SU-DHL-6 (cell line): Measurements from ENCODE around the gene GPC3.

ENCODE experiments used
- H2AFZ ChIP-seq: fragments of 200-600 bp; sonication (generic); 2 replicates; pipeline ENCODE4 v1.6.1; 2014; ENCODE audit warnings: low read depth, mild to moderate bottlenecking, moderate library complexity, mixed read lengths, antibody characterized with exemption, low read length; ENCODE audit not compliant: severe bottlenecking
- H3F3A ChIP-seq: fragments of 200-600 bp; shearing (Covaris generic); 2 replicates; pipeline ENCODE4 v1.6.0; 2016; ENCODE audit warnings: antibody characterized with exemption, mild to moderate bottlenecking; ENCODE audit not compliant: insufficient read depth
- H3K27ac ChIP-seq: fragments of 200-600 bp; sonication (generic); 2 replicates; pipeline ENCODE4 v1.5.1; 2016; ENCODE audit warnings: low read depth, mild to moderate bottlenecking, low read length, moderate library complexity, mixed read lengths
- H3K27me3 ChIP-seq: fragments of 200-600 bp; sonication (generic), shearing (Covaris generic); 2 replicates; pipeline ENCODE4 v1.6.0; 2014; ENCODE audit warnings: mild to moderate bottlenecking, low read length
- H3K36me3 ChIP-seq: fragments of 200-600 bp; sonication (generic); 2 replicates; pipeline ENCODE4 v1.6.1; 2014; ENCODE audit warnings: mild to moderate bottlenecking, low read length, mixed read lengths
- H3K4me2 ChIP-seq: fragments of 300-600, 200-600 bp; shearing (Covaris generic), sonication (generic); 2 replicates; pipeline ENCODE4 v1.6.0; 2014; ENCODE audit warnings: low read length, low read depth, mild to moderate bottlenecking; ENCODE audit not compliant: poor library complexity, severe bottlenecking
- H3K4me3 ChIP-seq: fragments of 200-600 bp; sonication (generic); 2 replicates; pipeline ENCODE4 v1.5.1; 2014; ENCODE audit warnings: antibody characterized with exemption, low read length, mild to moderate bottlenecking, mixed read lengths; ENCODE audit not compliant: insufficient read depth, poor library complexity, severe bottlenecking
- H3K79me2 ChIP-seq: fragments of 200-600 bp; sonication (generic); 2 replicates; pipeline ENCODE4 v1.6.1; 2014; ENCODE audit warnings: mild to moderate bottlenecking, low read length, moderate library complexity; ENCODE audit not compliant: insufficient read depth
- H3K9ac ChIP-seq: fragments of 200-600 bp; sonication (generic); 2 replicates; pipeline ENCODE4 v1.7.0; 2014; ENCODE audit warnings: mild to moderate bottlenecking, low read length
- H3K9me2 ChIP-seq: fragments of 200-600 bp; sonication (generic); replicated peaks from 2 replicates; pipeline ENCODE4 v1.6.1; 2014; ENCODE audit warnings: low read length; ENCODE audit not compliant: insufficient read depth
- H3K9me3 ChIP-seq: fragments of 200-600 bp; sonication (generic); 2 replicates; pipeline ENCODE4 v1.6.1; 2014; ENCODE audit warnings: low read length, mixed read lengths; ENCODE audit not compliant: insufficient read depth
- H4K20me1 ChIP-seq: fragments of 200-600 bp; sonication (generic); 2 replicates; pipeline ENCODE4 v1.6.1; 2014; ENCODE audit warnings: low read depth, mild to moderate bottlenecking, antibody characterized with exemption, low read length, moderate library complexity, mixed read lengths
- CTCF ChIP-seq: fragments of 200-600 bp; sonication (generic); IDR thresholded peaks from one replicate; pipeline ENCODE4 v1.5.1; 2017; ENCODE audit warnings: antibody characterized with exemption, mild to moderate bottlenecking, low read length, moderate library complexity; ENCODE audit not compliant: insufficient read depth, poor library complexity, severe bottlenecking
- EZH2phosphoT487 ChIP-seq: fragments of 200-600 bp; sonication (generic), shearing (Covaris generic); conservative IDR thresholded peaks from 2 replicates; pipeline ENCODE4 v1.6.1; 2018; ENCODE audit warnings: mild to moderate bottlenecking, antibody characterized with exemption, low read length, moderate library complexity, mixed read lengths

Gene GPC3

DNA sequence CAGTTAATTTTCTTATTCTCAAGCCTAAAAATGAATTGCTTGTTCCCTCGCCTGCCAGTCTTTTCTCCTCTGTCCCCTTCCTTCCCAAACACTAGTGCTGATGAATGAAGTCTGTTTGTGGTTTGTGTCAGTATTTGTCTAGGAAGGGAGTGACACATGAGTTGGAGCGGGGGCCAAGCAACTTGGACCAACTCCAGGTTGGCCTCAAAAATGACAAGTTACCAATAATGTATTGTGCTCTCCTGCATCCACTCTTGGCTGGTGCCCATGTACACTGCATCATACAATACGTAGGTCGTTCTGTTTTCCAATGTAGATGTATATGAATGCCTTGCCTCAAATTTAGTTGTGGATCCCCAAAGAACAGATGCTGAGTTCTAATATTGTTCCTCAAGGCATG lies 347.1 kb downstream of the GPC3 start:
- H3K9me2 ChIP-seq = no peaks in the 10 kb centered on the region
- TF ChIP-seq CTCF (no peak), EZH2phosphoT487 (no peak)
- H3K27ac ChIP-seq = no peak overlapping the region

DNA sequence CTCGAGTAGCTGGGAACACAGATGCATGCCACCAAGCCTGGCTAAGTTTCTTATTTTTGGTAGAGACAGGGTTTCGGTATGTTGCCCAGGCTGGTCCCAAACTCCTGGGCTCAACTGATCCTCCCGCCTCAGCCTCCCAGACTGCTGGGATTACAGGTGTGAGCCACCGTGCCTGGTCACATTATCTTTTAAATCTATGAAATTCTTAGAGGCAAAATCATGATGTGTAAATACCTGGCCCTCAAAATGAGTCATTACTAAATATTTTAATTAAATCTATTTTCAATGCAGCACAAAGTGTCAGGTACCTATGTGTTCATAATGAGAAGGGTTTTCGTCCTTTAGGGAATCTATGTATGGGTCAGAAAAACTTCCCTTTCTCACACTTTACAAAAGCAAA lies 347.6 kb downstream of the GPC3 start:
- H3K4me3 ChIP-seq = no peak overlapping the region
- H3F3A ChIP-seq = no peaks in the 10 kb centered on the region
- TF ChIP-seq EZH2phosphoT487 (no peak), CTCF (no peak)
- H4K20me1 ChIP-seq = no peaks in the 10 kb centered on the region
- no peak overlapping the region for H3K27ac ChIP-seq
- no peaks in the 10 kb centered on the region for H3K27me3 ChIP-seq
- H2AFZ ChIP-seq = no peak overlapping the region
- H3K9me2 ChIP-seq = no peaks in the 10 kb centered on the region
- no peaks in the 10 kb centered on the region for H3K36me3 ChIP-seq
- H3K4me2 ChIP-seq = no peak overlapping the region
- H3K79me2 ChIP-seq = no peaks in the 10 kb centered on the region
- no peak overlapping the region for H3K9ac ChIP-seq
- H3K9me3 ChIP-seq = no peaks in the 10 kb centered on the region

More for the DNA sequence above, 347.1 kb downstream of the GPC3 start:
- Histone ChIP-seq H4K20me1 (no peaks in the 10 kb centered on the region), H3K4me3 (no peak overlapping the region), H3K9me3 (no peaks in the 10 kb centered on the region), H3K36me3 (no peaks in the 10 kb centered on the region), H3K27me3 (no peaks in the 10 kb centered on the region), H3F3A (no peaks in the 10 kb centered on the region), H3K4me2 (no peak overlapping the region), H2AFZ (no peak overlapping the region), H3K9ac (no peak overlapping the region), H3K79me2 (no peaks in the 10 kb centered on the region)

- H4K20me1 ChIP-seq = no peaks in the 10 kb centered on the region
- no peak overlapping the region for H2AFZ ChIP-seq
- H3K79me2 ChIP-seq = no peaks in the 10 kb centered on the region
- no peak overlapping the region for H3K27ac ChIP-seq
- H3K36me3 ChIP-seq = no peaks in the 10 kb centered on the region
- H3K4me2 ChIP-seq = no peak overlapping the region
- no peaks in the 10 kb centered on the region for H3K9me3 ChIP-seq
- no peaks in the 10 kb centered on the region for H3K9me2 ChIP-seq
- H3K4me3 ChIP-seq = no peak overlapping the region
- no peak overlapping the region for H3K9ac ChIP-seq
- no peaks in the 10 kb centered on the region for H3F3A ChIP-seq
- H3K27me3 ChIP-seq = no peaks in the 10 kb centered on the region
- no peak for TF ChIP-seq EZH2phosphoT487
- TF ChIP-seq CTCF = no peak
Observed at GRCh38 chrX:133636009-133636408, 349.4 kb downstream of the GPC3 start.

DNA sequence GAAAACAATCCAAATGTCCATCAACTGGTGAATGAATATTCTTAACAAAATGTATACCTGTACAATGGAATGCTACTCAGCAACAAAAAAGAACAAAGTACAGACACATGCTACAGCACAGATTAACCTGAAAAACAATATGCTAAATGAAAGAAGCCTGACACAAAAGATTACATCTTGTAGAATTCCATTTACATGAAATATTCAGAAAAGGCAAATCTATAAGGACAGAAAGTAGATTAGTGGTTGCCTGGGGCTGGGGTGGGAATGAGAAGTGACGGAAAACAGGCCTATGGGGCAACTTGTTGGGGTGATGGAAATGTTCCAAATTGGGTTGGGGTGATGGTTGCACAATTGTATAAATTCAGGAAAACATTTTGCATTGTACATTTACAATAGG lies 351.0 kb downstream of the GPC3 start:
- Histone ChIP-seq H3K9ac (no peak overlapping the region), H2AFZ (no peak overlapping the region), H3K4me3 (no peak overlapping the region), H3K36me3 (no peaks in the 10 kb centered on the region), H3K79me2 (no peaks in the 10 kb centered on the region), H3K27ac (no peak overlapping the region), H3K9me3 (no peaks in the 10 kb centered on the region), H3K27me3 (no peaks in the 10 kb centered on the region), H4K20me1 (no peaks in the 10 kb centered on the region), H3K9me2 (no peaks in the 10 kb centered on the region), H3F3A (no peaks in the 10 kb centered on the region), H3K4me2 (no peak overlapping the region)
- TF ChIP-seq CTCF (no peak), EZH2phosphoT487 (no peak)
